Sigmoid colon (tissue), 4 donors: ENCODE measurements around the gene ARAP3.

ENCODE experiments used
- POLR2AphosphoS5 ChIP-seq, 4 donors: sonication (generic); formaldehyde crosslinking; IDR thresholded peaks; one replicate each; pipeline ENCODE4 v1.6.1; 2017; ENCODE audit warnings: antibody characterized with exemption in 4 of 4
- TF ChIP-seq, protein P1 (sequence below), 4 experiments: fragments of 450-650 bp in 3 of 4; fragments of 200-600 bp in 1 of 4; IDR thresholded peaks; one replicate each; pipeline ENCODE4 v1.5.1; 2016 to 2019; ENCODE audit warnings: antibody characterized with exemption in 4 of 4, mild to moderate bottlenecking in 3 of 4, moderate library complexity in 2 of 4

DNA sequence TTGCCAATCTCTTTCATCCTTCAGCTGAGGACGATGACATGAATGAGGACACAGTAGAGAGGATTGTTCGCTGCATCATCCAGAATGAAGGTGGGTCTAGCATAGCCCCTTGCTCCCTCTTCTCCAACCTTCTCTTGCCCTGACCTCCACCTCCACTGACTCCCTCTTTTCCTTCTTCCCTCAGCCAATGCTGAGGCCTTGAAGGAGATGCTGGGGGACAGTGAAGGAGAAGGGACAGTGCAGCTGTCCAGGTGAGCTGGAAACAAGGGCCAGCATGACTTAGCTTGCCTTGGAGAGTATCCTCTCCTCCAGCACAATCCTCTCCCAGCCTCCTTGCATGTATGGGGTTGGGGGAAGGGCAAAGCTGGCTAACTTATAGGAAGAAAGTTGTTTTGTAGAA, 43.3 kb downstream of the ARAP3 start:
- TF ChIP-seq, protein P1, sequence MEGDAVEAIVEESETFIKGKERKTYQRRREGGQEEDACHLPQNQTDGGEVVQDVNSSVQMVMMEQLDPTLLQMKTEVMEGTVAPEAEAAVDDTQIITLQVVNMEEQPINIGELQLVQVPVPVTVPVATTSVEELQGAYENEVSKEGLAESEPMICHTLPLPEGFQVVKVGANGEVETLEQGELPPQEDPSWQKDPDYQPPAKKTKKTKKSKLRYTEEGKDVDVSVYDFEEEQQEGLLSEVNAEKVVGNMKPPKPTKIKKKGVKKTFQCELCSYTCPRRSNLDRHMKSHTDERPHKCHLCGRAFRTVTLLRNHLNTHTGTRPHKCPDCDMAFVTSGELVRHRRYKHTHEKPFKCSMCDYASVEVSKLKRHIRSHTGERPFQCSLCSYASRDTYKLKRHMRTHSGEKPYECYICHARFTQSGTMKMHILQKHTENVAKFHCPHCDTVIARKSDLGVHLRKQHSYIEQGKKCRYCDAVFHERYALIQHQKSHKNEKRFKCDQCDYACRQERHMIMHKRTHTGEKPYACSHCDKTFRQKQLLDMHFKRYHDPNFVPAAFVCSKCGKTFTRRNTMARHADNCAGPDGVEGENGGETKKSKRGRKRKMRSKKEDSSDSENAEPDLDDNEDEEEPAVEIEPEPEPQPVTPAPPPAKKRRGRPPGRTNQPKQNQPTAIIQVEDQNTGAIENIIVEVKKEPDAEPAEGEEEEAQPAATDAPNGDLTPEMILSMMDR (IDR thresholded peaks at IDR 0.05): no peak
- TF ChIP-seq POLR2AphosphoS5 (IDR thresholded peaks at IDR 0.05): no peak
